Activated CD4-positive, alpha-beta T cell treated with anti-CD3 and anti-CD28 coated beads for 36 hours (primary cell): ENCODE data around the gene PRSS58. TPM values are rescaled to one million over a fixed set of nuclear protein-coding genes. Genes with fewer than 3 reads are reported as not detected.

Experiments used
- total RNA-seq, 2 experiments: library from RNA; stranded (reverse); gene quantifications; one replicate each; pipeline ENCODE4 v1.2.3, GENCODE V29; 2021

The PRSS58 gene
- total RNA-seq, 2 experiments from 2014 or later, result not detected

Other genes starting within 250 kb of the PRSS58 start
- not detected for gene MGAM2, start 146.3 kb downstream of the PRSS58 start, total RNA-seq